ENCODE results near the gene SLC28A3.

Gene SLC28A3

GRCh38 chr9:84235511-84235910 lies 105.0 kb downstream of the SLC28A3 start:
- no peak for DNase-seq

- no peak for DNase-seq
Measured at GRCh38 chr9:84230355-84231145, 110.0 kb downstream of the SLC28A3 start.

GRCh38 chr9:84229191-84229590 lies 111.4 kb downstream of the SLC28A3 start:
- DNase-seq: no peak

- no peak for DNase-seq
Measured at GRCh38 chr9:84228130-84228720, 112.3 kb downstream of the SLC28A3 start.

- DNase-seq: no peak
Measured at GRCh38 chr9:84226126-84226525, 114.4 kb downstream of the SLC28A3 start.
